Memory B cell (primary cell): Measurements from ENCODE around the gene COL11A2.
A peak's percentile ranks its signal among the peaks of the same experiment; 100 is the strongest.

Source experiments
- ATAC-seq: fragments of 150-1000 bp; cut with Tn5 transposase; 2 replicates; pipeline ENCODE4 v1.10.0; 2021; ENCODE audit warnings: low read depth, mild to moderate bottlenecking, moderate library complexity
- DNase-seq, 2 donors: peaks; one replicate each; pipeline ENCODE4 v3.0.0; 2022; ENCODE audit warnings: low spot score in 2 of 2
- H3K27ac Mint-ChIP-seq: one replicate; pipeline ENCODE4 v1.8.0; 2022; ENCODE audit warnings: mild to moderate bottlenecking, moderate library complexity, mixed read lengths
- H3K27me3 Mint-ChIP-seq: one replicate; pipeline ENCODE4 v1.8.0; 2022; ENCODE audit warnings: mixed read lengths
- H3K36me3 Mint-ChIP-seq: one replicate; pipeline ENCODE4 v1.8.0; 2022; ENCODE audit warnings: mild to moderate bottlenecking, mixed read lengths
- H3K4me1 Mint-ChIP-seq: one replicate; pipeline ENCODE4 v1.8.0; 2022; ENCODE audit warnings: mixed read lengths
- H3K4me3 Mint-ChIP-seq: one replicate; pipeline ENCODE4 v1.8.0; 2022; ENCODE audit warnings: mild to moderate bottlenecking, moderate library complexity, mixed read lengths
- H3K9me3 Mint-ChIP-seq: one replicate; pipeline ENCODE4 v1.8.0; 2022; ENCODE audit warnings: mixed read lengths

COL11A2 gene

DNA sequence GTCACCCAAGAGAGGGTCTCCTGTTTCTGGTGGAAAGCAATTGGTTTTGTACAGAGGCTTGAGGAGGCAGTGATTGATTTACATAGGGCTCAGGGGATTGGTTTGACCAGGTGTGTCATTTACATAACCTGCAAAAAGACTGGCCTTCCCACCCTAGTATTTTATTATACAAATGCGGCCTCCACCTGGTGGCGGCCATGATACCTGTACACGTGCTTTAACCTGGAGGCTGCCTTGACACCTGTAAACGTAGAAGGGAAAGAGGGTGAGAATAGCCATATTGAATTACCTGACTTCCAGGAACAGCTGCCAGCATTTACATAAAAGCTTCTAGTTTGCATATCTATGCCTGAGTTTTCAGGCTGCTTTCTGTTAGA lies 67.8 kb downstream of the COL11A2 start:
- no peak overlapping the region for H3K27ac Mint-ChIP-seq
- H3K4me1 Mint-ChIP-seq, result peaks cover 6% of the 10 kb centered on the region
- H3K36me3 Mint-ChIP-seq, result peaks cover 8% of the 10 kb centered on the region
- H3K27me3 Mint-ChIP-seq, result peaks cover 1% of the 10 kb centered on the region
- H3K9me3 Mint-ChIP-seq, result peaks cover 7% of the 10 kb centered on the region
- ATAC-seq (no peak), DNase-seq (no peak)
- no peak overlapping the region for H3K4me3 Mint-ChIP-seq

DNA sequence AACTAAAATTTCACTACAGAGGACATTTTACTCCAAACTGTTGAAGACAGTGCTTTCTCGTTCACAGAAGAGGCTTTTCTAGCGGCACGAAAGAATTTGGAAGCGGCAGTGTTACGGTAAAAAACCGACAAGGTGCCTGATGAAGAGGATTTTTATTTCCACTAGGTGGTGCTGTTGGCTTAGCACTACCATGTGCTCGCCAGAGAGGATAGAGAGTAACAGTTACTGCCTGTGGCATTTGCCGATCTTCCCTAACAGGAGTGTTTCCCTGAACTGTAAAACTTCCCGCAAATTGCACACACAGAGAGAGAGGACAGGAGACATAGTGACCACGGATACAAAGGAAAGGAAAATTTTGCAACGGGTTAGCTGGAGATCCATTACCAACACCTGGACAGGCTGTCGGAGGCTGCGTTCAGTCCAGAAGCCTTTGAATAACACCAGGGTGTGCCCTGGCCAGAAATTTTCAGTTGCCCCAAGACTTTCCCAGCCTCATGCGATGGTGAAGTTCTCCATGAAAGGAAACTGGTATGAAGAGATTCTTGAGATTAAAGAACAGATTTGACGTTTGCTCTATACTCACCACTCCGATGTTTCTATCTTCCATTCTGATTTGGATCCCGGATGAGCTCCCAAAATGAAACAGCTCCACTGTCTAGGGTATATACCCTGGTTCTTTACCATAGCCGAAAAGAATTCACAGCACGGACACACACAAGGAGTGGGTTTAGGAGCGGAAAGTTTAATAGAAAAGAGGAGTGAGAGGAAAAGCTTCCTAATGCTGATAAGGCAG lies 68.3 kb downstream of the COL11A2 start:
- DNase-seq, result no peak
- no peak for ATAC-seq
- Mint-ChIP-seq H3K4me1 (peaks cover 6% of the 10 kb centered on the region), H3K36me3 (peaks cover 8% of the 10 kb centered on the region), H3K9me3 (peaks cover 7% of the 10 kb centered on the region), H3K27ac (no peak overlapping the region), H3K27me3 (peaks cover 1% of the 10 kb centered on the region), H3K4me3 (no peak overlapping the region)

DNA sequence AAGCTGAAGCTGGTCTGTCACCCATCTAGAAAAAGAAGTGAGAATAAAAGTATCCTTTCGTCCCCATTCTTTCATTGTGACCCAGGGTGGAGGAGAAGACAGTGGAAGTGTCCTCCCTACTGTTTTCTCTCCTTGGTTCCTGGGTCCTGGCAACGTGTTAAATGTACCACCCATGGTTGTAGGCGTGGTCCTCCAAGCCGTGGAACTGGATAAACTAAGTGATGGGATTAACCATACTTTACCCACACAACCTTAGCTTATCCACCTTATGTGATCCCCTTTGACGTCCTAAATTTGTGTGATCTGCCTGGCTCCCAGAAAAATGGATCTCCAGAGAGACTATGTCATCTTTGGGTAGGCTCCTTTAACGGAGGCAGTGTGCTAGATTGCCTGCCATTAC lies 69.1 kb downstream of the COL11A2 start:
- Mint-ChIP-seq H3K9me3 (peaks cover 7% of the 10 kb centered on the region), H3K36me3 (peaks cover 8% of the 10 kb centered on the region), H3K4me1 (peaks cover 8% of the 10 kb centered on the region), H3K27me3 (peaks cover 1% of the 10 kb centered on the region), H3K4me3 (no peak overlapping the region), H3K27ac (no peak overlapping the region)
- ATAC-seq (no peak), DNase-seq (no peak)

DNA sequence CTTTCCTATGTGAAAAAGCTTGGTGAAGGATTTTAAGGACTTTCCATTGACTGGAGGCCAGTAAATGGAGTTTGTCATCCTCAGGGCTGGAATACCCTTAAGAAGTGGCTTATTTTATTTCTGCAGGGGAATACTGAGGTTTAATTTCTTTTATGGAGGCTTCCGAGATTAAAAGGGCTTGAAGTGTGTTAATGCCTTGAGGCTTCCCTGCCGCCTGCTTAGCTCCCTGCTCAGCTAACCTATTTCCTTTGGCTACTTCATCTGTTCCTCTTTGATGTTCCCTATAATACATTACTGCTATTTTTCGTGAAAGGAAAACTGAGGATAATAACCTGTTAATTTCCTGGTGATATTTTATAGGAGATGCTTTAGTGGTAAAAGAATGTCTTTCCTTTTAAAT lies 72.3 kb downstream of the COL11A2 start:
- Mint-ChIP-seq H3K4me1 (peaks cover 29% of the 10 kb centered on the region), H3K27ac (no peak overlapping the region), H3K4me3 (no peak overlapping the region), H3K27me3 (peaks cover 12% of the 10 kb centered on the region), H3K9me3 (peaks cover 7% of the 10 kb centered on the region), H3K36me3 (peaks cover 8% of the 10 kb centered on the region)
- ATAC-seq, result no peak
- DNase-seq, result no peak

DNA sequence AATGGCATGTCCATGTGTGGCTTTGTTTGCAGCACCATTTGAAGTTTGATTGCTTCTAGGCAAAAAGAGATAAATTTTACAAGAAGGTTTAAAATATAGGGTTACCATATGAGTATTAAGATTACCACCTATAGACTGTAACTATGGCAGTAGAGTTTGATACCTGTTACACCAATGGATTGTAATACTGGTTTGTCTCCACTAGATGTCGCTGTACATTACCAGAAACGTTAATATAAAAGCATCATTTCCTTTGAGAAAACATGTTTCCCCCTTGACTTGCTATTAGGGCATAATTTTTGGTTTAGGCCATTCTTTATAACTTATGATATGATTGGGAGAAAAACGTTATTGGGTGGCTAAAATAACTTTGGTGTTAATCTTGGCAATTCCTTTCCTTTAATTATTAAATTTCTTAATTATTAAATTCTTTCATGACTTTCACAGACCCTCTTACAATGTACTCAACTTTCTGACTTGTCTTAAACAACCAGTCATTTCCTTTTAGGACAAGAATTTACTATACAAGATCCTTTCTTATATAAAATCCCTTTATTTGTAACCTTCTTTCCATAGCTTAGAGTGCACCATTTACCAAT lies 73.6 kb downstream of the COL11A2 start:
- peak in 1 of 2 donors; percentile 66 for DNase-seq
- H3K27ac Mint-ChIP-seq, result no peak overlapping the region

DNA sequence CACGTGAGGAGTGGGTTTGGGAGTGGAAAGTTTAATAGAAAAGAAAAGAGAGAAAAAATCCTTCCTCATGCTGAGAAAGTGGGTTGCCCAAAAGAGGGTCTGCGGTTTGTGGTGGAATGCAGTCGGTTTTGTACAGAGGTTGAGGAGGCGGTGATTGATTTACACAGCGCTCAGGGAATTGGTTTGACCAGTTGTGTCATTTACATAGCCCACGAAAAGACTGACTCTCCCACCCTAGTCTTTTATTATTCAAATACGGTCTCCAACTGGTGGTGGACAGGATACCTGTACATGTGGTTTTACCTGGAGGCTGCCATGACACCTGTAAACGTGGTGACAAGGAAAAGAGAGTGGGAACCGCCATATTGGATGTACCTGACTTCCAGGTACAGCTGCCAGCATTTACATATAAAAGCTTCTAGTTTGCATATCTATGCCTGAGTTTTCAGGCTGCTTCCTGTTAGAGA lies 74.4 kb downstream of the COL11A2 start:
- DNase-seq, result no peak
- no peaks in the 10 kb centered on the region for H3K9me3 Mint-ChIP-seq
- no peak for ATAC-seq
- no peak overlapping the region for H3K27ac Mint-ChIP-seq
- peaks cover 48% of the 10 kb centered on the region for H3K4me1 Mint-ChIP-seq
- H3K27me3 Mint-ChIP-seq, result peaks cover 11% of the 10 kb centered on the region
- no peaks in the 10 kb centered on the region for H3K36me3 Mint-ChIP-seq
- H3K4me3 Mint-ChIP-seq, result peak overlapping the region; percentile 37

More for the DNA sequence above, 73.6 kb downstream of the COL11A2 start:
- peaks cover 4% of the 10 kb centered on the region for H3K36me3 Mint-ChIP-seq
- ATAC-seq, result peak; percentile 43
- peaks cover 40% of the 10 kb centered on the region for H3K4me1 Mint-ChIP-seq
- peaks cover 11% of the 10 kb centered on the region for H3K27me3 Mint-ChIP-seq
- peaks cover 3% of the 10 kb centered on the region for H3K9me3 Mint-ChIP-seq
- no peak overlapping the region for H3K4me3 Mint-ChIP-seq

DNA sequence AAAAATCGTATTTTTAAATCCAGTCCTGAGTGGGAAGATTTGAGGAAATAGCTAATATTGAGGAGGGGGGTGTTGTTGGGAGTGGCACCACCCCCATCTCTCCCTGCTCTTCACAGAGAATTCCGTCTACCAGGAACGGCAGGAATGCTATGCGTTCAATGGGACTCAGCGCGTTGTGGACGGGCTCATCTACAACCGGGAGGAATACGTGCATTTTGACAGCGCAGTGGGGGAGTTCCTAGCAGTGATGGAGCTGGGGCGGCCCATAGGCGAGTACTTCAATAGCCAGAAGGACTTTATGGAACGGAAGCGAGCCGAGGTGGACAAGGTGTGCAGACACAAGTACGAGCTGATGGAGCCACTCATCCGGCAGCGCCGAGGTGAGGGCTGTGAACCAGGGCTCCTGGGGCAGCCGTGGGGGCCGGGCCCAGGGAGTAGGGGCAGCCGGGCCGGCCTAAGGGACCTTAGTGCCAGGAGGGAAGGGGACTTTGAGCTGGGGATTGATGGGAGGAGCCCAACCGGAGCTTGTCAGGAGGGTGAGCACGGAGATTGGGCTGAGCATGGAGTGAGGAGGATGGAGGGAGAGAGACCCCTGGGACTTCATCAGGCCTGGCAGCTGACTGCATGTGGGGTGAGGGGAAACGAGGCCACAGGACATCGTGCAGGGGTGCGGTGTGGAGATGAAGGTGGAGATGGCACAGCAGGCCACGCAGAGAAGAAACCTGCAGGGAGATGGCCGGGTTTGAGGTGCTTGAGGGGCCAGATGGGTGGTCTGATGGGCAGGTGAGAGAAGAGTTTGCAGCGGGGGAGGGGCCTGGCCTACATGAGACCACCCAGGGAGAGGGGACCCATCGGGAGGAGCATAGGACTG lies 75.2 kb downstream of the COL11A2 start:
- ATAC-seq, result no peak
- H3K27me3 Mint-ChIP-seq, result peaks cover 11% of the 10 kb centered on the region
- H3K27ac Mint-ChIP-seq, result peak overlapping the region; percentile 48
- H3K4me1 Mint-ChIP-seq, result peaks cover 55% of the 10 kb centered on the region
- peak in 1 of 2 donors; percentile 15 for DNase-seq
- no peaks in the 10 kb centered on the region for H3K36me3 Mint-ChIP-seq
- H3K9me3 Mint-ChIP-seq, result no peaks in the 10 kb centered on the region
- H3K4me3 Mint-ChIP-seq, result peak overlapping the region; percentile 37

DNA sequence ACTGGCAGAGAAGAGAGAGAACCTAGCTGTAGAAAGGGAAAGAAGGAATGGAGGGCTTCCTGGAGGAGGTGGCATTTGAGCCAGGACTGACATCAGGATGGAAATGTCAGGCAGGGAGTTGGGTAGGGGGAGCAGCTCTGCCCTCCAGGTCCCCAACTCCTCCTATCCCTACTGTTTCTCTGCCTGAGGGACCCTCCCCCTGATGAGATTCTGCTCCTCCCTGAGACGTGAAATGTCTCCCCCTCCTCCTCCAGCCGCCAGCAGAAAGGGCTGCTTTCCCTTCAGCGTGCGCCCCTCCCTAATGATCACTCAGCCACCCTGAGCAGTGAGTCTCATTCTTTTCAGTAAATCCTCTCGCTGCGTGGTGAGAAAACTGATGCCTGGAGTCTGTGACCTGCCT lies 75.8 kb downstream of the COL11A2 start:
- H3K36me3 Mint-ChIP-seq, result no peaks in the 10 kb centered on the region
- ATAC-seq (no peak), DNase-seq (no peak)
- H3K27ac Mint-ChIP-seq, result no peak overlapping the region
- H3K4me1 Mint-ChIP-seq, result peaks cover 57% of the 10 kb centered on the region
- peaks cover 11% of the 10 kb centered on the region for H3K27me3 Mint-ChIP-seq
- no peaks in the 10 kb centered on the region for H3K9me3 Mint-ChIP-seq
- H3K4me3 Mint-ChIP-seq, result peak overlapping the region; percentile 37

DNA sequence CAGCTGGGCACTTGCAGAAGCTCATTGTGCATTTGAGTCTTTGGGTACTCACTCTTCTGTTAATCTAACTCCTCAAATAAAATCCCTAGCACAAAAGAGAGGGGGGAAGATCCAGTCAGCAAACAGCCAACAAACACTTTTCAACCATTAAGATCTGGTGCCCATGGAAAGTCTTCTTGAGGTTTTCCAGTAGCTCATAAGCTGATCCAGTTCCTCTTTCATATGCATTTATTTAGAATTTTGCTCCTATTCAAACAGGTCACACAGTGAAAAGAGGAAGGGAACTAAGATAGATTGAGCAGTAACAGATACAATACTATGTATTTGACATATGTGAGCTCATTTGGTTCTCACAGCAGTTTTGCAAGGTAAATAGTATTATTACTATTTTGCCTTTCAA lies 77.9 kb downstream of the COL11A2 start:
- Mint-ChIP-seq H3K4me3 (peak overlapping the region; percentile 57), H3K36me3 (no peaks in the 10 kb centered on the region), H3K27me3 (peaks cover 11% of the 10 kb centered on the region), H3K4me1 (peaks cover 60% of the 10 kb centered on the region), H3K27ac (peak overlapping the region; percentile 58), H3K9me3 (no peaks in the 10 kb centered on the region)
- ATAC-seq (peak; percentile 33), DNase-seq (no peak)

DNA sequence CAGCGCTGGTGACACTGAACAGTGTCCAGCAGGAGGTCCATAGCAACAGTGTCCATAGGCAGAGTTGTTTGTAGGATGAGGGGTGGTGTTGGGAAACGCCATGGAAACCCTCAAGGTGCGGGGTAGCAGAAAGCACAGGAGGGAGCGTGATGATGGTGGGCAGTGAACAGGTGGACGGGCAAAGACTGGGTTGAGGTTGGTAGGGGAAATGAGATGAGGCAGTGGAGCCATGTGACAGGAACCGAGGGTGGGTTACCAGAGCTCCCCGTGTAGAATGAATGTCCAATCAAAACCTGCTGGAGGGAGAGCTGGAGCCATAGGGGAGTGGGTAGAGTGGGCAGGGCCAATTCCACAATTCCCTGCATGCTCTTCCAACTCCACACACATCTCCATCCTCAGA lies 78.5 kb downstream of the COL11A2 start:
- ATAC-seq (no peak), DNase-seq (no peak)
- Mint-ChIP-seq H3K9me3 (no peaks in the 10 kb centered on the region), H3K27ac (peak overlapping the region; percentile 58), H3K36me3 (no peaks in the 10 kb centered on the region), H3K27me3 (peaks cover 11% of the 10 kb centered on the region), H3K4me3 (peak overlapping the region; percentile 67), H3K4me1 (peaks cover 60% of the 10 kb centered on the region)
